Neural cell (in vitro differentiated cells): ENCODE data around the gene LSM14A.

ENCODE experiments used
- MXI1 ChIP-seq: fragments of 450-650 bp; conservative IDR thresholded peaks from 2 replicates; pipeline ENCODE4 v1.6.1; 2014; ENCODE audit warnings: antibody characterized with exemption, mild to moderate bottlenecking; ENCODE audit not compliant: poor library complexity, severe bottlenecking
- POLR2AphosphoS5 ChIP-seq: IDR thresholded peaks from 2 replicates; pipeline ENCODE4 v1.6.1; 2012
- RAD21 ChIP-seq: fragments of 450-650 bp; conservative IDR thresholded peaks from 2 replicates; pipeline ENCODE4 v1.6.1; 2014; ENCODE audit warnings: antibody characterized with exemption, mild to moderate bottlenecking, moderate library complexity
- TAF1 ChIP-seq: IDR thresholded peaks from 2 replicates; pipeline ENCODE4 v1.6.1; 2012; ENCODE audit warnings: low read depth
- TF ChIP-seq, protein P1 (sequence below): fragments of 450-650 bp; IDR thresholded peaks from 2 replicates; pipeline ENCODE4 v1.5.1; 2014; ENCODE audit warnings: antibody characterized with exemption, mild to moderate bottlenecking, moderate library complexity; ENCODE audit not compliant: poor library complexity, severe bottlenecking

DNA sequence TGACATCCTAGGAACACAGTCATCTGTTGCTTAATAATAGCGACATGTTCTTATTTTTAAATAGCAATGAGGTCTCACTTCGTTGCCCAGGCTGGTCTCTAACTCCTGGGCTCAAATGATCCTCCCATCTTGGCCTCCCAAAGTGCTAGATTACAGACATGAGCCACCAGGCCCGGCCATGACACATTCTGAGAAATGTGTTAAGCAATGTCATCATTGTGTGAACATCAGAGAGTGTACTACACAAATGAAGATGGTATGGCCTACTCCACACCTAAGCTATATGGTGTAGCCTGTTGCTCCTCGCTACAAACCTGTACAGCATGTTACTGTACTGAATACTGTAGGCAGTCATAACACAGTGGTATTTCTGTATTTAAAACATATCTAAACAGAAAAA lies 57.4 kb downstream of the LSM14A start:
- TF ChIP-seq TAF1 (no peak), MXI1 (no peak), RAD21 (no peak), POLR2AphosphoS5 (no peak)
- TF ChIP-seq, protein P1, sequence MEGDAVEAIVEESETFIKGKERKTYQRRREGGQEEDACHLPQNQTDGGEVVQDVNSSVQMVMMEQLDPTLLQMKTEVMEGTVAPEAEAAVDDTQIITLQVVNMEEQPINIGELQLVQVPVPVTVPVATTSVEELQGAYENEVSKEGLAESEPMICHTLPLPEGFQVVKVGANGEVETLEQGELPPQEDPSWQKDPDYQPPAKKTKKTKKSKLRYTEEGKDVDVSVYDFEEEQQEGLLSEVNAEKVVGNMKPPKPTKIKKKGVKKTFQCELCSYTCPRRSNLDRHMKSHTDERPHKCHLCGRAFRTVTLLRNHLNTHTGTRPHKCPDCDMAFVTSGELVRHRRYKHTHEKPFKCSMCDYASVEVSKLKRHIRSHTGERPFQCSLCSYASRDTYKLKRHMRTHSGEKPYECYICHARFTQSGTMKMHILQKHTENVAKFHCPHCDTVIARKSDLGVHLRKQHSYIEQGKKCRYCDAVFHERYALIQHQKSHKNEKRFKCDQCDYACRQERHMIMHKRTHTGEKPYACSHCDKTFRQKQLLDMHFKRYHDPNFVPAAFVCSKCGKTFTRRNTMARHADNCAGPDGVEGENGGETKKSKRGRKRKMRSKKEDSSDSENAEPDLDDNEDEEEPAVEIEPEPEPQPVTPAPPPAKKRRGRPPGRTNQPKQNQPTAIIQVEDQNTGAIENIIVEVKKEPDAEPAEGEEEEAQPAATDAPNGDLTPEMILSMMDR, result no peak
